Esophagus squamous epithelium (tissue), 4 donors: Measurements from ENCODE around the gene SPINDOC.

Source experiments
- CTCF ChIP-seq, 6 experiments: fragments of 450-650 bp in 4 of 6; fragments of 200-600 bp in 2 of 6; sonication (generic) in 2 of 6; IDR thresholded peaks; one replicate each; pipeline ENCODE4 v1.5.1; 2016 to 2019; ENCODE audit warnings: antibody characterized with exemption in 6 of 6, mild to moderate bottlenecking in 4 of 6, moderate library complexity in 4 of 6
- POLR2A ChIP-seq, 4 donors: fragments of 450-650 bp; IDR thresholded peaks; one replicate each; pipeline ENCODE4 v1.6.1; 2017; ENCODE audit warnings: antibody characterized with exemption in 4 of 4, mild to moderate bottlenecking in 4 of 4, moderate library complexity in 3 of 4

GRCh38 chr11:63769042-63769713 is 44.1 kb upstream of the SPINDOC start:
- peak in 1 of 6 experiments; percentile 22 for TF ChIP-seq CTCF (IDR thresholded peaks at IDR 0.05)
- TF ChIP-seq POLR2A (IDR thresholded peaks at IDR 0.05): peak in 1 of 4 donors; percentile 18
